ENCODE measurements around the gene SMDT1.

GRCh38 chr22:42091455-42091782 lies 11.9 kb downstream of the SMDT1 start:
- no peak for TF ChIP-seq CTCF (IDR thresholded peaks at IDR 0.05)
- TF ChIP-seq SIN3A (IDR thresholded peaks at IDR 0.05; ENCODE audit: borderline replicate concordance, insufficient read depth, low read depth, low read length), result no peak
